Measurements from ENCODE around the gene ACTRT2.

DNA sequence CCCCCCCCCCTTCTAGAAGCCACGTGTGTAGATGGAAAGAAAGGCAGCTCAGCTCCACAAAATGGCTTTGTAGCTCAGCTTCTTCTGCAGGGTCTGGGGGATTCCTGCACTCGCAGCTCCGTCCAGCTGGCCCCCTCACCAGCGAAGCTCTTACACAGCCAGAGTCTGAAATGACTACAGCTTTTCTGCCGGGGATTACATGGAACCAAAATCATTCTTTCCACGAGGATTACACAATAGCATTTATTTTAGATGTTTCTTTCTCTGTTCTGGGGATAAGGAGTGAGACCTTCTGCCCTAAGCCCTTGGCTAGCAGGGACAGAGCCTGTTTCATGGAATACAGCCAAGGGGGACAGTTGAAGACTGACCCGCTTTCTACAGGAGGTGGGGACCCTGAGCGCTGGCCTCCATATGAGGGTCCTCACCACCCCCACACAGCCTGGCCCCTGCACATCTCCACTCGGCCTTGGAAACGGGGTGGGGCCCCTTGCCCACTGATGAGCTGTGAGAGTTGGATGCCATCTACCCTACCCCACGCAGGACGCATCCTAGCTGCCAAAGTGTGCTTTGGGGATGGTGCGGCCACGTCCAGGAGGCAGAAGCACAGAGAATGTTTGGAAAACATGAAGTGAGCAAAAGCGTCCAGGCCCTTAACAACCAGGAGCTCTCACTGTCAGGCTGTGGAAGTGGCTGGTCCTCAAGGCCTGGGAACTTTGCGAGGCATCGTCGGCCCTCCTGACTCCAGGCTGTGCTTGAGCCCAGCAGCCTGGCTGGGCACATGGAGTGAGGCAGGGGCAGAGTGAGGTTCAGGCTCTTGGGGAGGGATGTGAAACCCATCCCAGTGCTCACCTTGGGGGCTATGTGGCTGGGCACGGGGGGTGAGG lies 14.5 kb downstream of the ACTRT2 start:
- TF ChIP-seq, protein P1, sequence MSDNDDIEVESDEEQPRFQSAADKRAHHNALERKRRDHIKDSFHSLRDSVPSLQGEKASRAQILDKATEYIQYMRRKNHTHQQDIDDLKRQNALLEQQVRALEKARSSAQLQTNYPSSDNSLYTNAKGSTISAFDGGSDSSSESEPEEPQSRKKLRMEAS (IDR thresholded peaks at IDR 0.05; ENCODE audit: low read depth): no peak
- TF ChIP-seq SIN3A (IDR thresholded peaks at IDR 0.05; ENCODE audit: borderline replicate concordance, low read depth, low read length) (no peak), TEAD4 (IDR thresholded peaks at IDR 0.05; ENCODE audit: borderline replicate concordance, insufficient read depth) (no peak), POLR2AphosphoS5 (IDR thresholded peaks at IDR 0.05; ENCODE audit: low read depth, low read length) (no peak)
- TF ChIP-seq, protein P2, sequence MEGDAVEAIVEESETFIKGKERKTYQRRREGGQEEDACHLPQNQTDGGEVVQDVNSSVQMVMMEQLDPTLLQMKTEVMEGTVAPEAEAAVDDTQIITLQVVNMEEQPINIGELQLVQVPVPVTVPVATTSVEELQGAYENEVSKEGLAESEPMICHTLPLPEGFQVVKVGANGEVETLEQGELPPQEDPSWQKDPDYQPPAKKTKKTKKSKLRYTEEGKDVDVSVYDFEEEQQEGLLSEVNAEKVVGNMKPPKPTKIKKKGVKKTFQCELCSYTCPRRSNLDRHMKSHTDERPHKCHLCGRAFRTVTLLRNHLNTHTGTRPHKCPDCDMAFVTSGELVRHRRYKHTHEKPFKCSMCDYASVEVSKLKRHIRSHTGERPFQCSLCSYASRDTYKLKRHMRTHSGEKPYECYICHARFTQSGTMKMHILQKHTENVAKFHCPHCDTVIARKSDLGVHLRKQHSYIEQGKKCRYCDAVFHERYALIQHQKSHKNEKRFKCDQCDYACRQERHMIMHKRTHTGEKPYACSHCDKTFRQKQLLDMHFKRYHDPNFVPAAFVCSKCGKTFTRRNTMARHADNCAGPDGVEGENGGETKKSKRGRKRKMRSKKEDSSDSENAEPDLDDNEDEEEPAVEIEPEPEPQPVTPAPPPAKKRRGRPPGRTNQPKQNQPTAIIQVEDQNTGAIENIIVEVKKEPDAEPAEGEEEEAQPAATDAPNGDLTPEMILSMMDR (IDR thresholded peaks at IDR 0.05): no peak
- TF ChIP-seq, protein P3, sequence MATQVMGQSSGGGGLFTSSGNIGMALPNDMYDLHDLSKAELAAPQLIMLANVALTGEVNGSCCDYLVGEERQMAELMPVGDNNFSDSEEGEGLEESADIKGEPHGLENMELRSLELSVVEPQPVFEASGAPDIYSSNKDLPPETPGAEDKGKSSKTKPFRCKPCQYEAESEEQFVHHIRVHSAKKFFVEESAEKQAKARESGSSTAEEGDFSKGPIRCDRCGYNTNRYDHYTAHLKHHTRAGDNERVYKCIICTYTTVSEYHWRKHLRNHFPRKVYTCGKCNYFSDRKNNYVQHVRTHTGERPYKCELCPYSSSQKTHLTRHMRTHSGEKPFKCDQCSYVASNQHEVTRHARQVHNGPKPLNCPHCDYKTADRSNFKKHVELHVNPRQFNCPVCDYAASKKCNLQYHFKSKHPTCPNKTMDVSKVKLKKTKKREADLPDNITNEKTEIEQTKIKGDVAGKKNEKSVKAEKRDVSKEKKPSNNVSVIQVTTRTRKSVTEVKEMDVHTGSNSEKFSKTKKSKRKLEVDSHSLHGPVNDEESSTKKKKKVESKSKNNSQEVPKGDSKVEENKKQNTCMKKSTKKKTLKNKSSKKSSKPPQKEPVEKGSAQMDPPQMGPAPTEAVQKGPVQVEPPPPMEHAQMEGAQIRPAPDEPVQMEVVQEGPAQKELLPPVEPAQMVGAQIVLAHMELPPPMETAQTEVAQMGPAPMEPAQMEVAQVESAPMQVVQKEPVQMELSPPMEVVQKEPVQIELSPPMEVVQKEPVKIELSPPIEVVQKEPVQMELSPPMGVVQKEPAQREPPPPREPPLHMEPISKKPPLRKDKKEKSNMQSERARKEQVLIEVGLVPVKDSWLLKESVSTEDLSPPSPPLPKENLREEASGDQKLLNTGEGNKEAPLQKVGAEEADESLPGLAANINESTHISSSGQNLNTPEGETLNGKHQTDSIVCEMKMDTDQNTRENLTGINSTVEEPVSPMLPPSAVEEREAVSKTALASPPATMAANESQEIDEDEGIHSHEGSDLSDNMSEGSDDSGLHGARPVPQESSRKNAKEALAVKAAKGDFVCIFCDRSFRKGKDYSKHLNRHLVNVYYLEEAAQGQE (IDR thresholded peaks at IDR 0.05; ENCODE audit: low read depth, low read length): no peak

Data from SK-N-SH (cell line).